IMR-90 (cell line): ENCODE measurements around the gene IL1B. TPM values are rescaled to one million over a fixed set of nuclear protein-coding genes. Genes with fewer than 3 reads are reported as not detected.

ENCODE experiments used
- ATAC-seq: fragments of 200-7000 bp; cut with Tn5 transposase; 2 replicates; pipeline ENCODE4 v1.9.1; 2020; ENCODE audit warnings: low read depth, mild to moderate bottlenecking, moderate library complexity
- BruUV-seq: library from RNA; stranded (reverse); fragments of 400-500 nt; replicated peaks from 2 replicates; lab custom pipeline; 2021; lab: Mats Ljungman, UMichigan
- CTCF ChIA-PET: fragments of 300-600 bp; formaldehyde crosslinking; extraction: SDS; loops from one replicate; lab custom pipeline; 2021; ENCODE audit warnings: antibody characterized with exemption; lab: Yijun Ruan, JAX
- POLR2A ChIA-PET: fragments of 300-600 bp; sonication (Branson Sonifier 250); formaldehyde crosslinking; loops from one replicate; lab custom pipeline; 2022; ENCODE audit warnings: antibody characterized with exemption; ENCODE audit not compliant: unreplicated experiment; lab: Charles Lee
- DNase-seq: peaks from one replicate; pipeline ENCODE4 v3.0.0; 2013
- H2AFZ ChIP-seq: replicated peaks from 2 replicates; pipeline ENCODE3; 2013; ENCODE audit warnings: low read length, mild to moderate bottlenecking; ENCODE audit not compliant: poor library complexity
- H2AK5ac ChIP-seq: 2 replicates; pipeline ENCODE4 v1.6.1; 2013; ENCODE audit warnings: low read depth, low read length, inconsistent platforms
- H2AK9ac ChIP-seq: replicated peaks from 2 replicates; pipeline ENCODE3; 2013; ENCODE audit warnings: mild to moderate bottlenecking, low read depth, low read length, moderate library complexity; ENCODE audit not compliant: poor library complexity
- H2BK120ac ChIP-seq: 2 replicates; pipeline ENCODE4 v1.6.1; 2013; ENCODE audit warnings: low read depth, low read length, inconsistent platforms
- H2BK15ac ChIP-seq: 3 replicates; pipeline ENCODE4 v1.6.1; 2013; ENCODE audit warnings: low read depth, low read length, inconsistent platforms
- H2BK20ac ChIP-seq: 2 replicates; pipeline ENCODE4 v1.6.1; 2013; ENCODE audit warnings: low read depth, mild to moderate bottlenecking, inconsistent platforms, low read length, moderate library complexity
- H2BK5ac ChIP-seq: 2 replicates; pipeline ENCODE4 v1.6.1; 2013; ENCODE audit warnings: mild to moderate bottlenecking, low read depth, low read length, inconsistent platforms; ENCODE audit not compliant: poor library complexity, severe bottlenecking
- H3K14ac ChIP-seq: replicated peaks from 2 replicates; pipeline ENCODE4 v1.6.1; 2013; ENCODE audit warnings: low read depth, low read length, inconsistent platforms
- H3K18ac ChIP-seq: 2 replicates; pipeline ENCODE4 v1.6.1; 2013; ENCODE audit warnings: low read depth, low read length, control low read depth
- H3K23ac ChIP-seq: 2 replicates; pipeline ENCODE4 v1.6.1; 2013; ENCODE audit warnings: low read depth, low read length, inconsistent platforms
- H3K27ac ChIP-seq: 2 replicates; pipeline ENCODE4 v1.5.1; 2013; ENCODE audit warnings: mild to moderate bottlenecking, control low read depth, low read length; ENCODE audit not compliant: insufficient read depth
- H3K27me3 ChIP-seq: 2 replicates; pipeline ENCODE4 v1.6.1; 2013; ENCODE audit warnings: low read length; ENCODE audit not compliant: control insufficient read depth, insufficient read depth
- H3K36me3 ChIP-seq: 2 replicates; pipeline ENCODE4 v1.6.1; 2013; ENCODE audit warnings: low read length, mixed read lengths; ENCODE audit not compliant: control insufficient read depth, insufficient read depth
- H3K4ac ChIP-seq: 2 replicates; pipeline ENCODE4 v1.6.1; 2013; ENCODE audit warnings: low read depth, low read length, inconsistent platforms
- H3K4me1 ChIP-seq: 2 replicates; pipeline ENCODE4 v1.6.1; 2013; ENCODE audit warnings: low read length, mixed read lengths; ENCODE audit not compliant: control insufficient read depth, insufficient read depth
- H3K4me2 ChIP-seq: 2 replicates; pipeline ENCODE4 v1.6.1; 2013; ENCODE audit warnings: low read depth, mild to moderate bottlenecking, control low read depth, low read length, moderate library complexity
- H3K4me3 ChIP-seq: 2 replicates; pipeline ENCODE4 v1.5.1; 2013; ENCODE audit warnings: low read depth, mild to moderate bottlenecking, control low read depth, low read length, moderate library complexity; ENCODE audit not compliant: insufficient read depth
- H3K56ac ChIP-seq: 2 replicates; pipeline ENCODE4 v1.6.1; 2013; ENCODE audit warnings: low read length, inconsistent platforms; ENCODE audit not compliant: insufficient read depth; ENCODE audit errors: extremely low read depth
- H3K79me1 ChIP-seq, 2 experiments: 2 replicates each; pipeline ENCODE4 v1.6.1; 2013; ENCODE audit warnings: low read length in 2 of 2, inconsistent platforms in 1 of 2, low read depth in 1 of 2
- H3K9ac ChIP-seq: 2 replicates; pipeline ENCODE4 v1.6.1; 2013; ENCODE audit warnings: low read depth, low read length, control low read depth
- H3K9me1 ChIP-seq: 2 replicates; pipeline ENCODE4 v1.6.1; 2013; ENCODE audit warnings: low read length, inconsistent platforms; ENCODE audit not compliant: insufficient read depth
- H3K9me3 ChIP-seq: 2 replicates; pipeline ENCODE4 v1.6.1; 2013; ENCODE audit warnings: low read length; ENCODE audit not compliant: control insufficient read depth, insufficient read depth
- H4K20me1 ChIP-seq: 2 replicates; pipeline ENCODE4 v1.6.1; 2013; ENCODE audit warnings: low read length, inconsistent platforms; ENCODE audit not compliant: insufficient read depth
- H4K5ac ChIP-seq: 2 replicates; pipeline ENCODE4 v1.6.1; 2013; ENCODE audit warnings: mild to moderate bottlenecking, low read depth, low read length, control low read depth
- H4K8ac ChIP-seq, 2 experiments: 2 replicates each; pipeline ENCODE4 v1.6.1; 2013; ENCODE audit warnings: low read depth in 2 of 2, low read length in 2 of 2, control low read depth in 1 of 2, inconsistent platforms in 1 of 2
- H4K91ac ChIP-seq: 2 replicates; pipeline ENCODE4 v1.6.1; 2013; ENCODE audit warnings: low read depth, low read length, inconsistent platforms; ENCODE audit not compliant: insufficient read depth
- BHLHE40 ChIP-seq: fragments of 150-350 bp; IDR thresholded peaks from 2 replicates; pipeline ENCODE4 v1.6.1; 2016; ENCODE audit warnings: mild to moderate bottlenecking, low read depth, low read length
- CEBPB ChIP-seq: IDR thresholded peaks from 2 replicates; pipeline ENCODE4 v1.6.1; 2012; ENCODE audit warnings: low read depth, low read length, improper control_type of control experiment
- CHD1 ChIP-seq: IDR thresholded peaks from 2 replicates; pipeline ENCODE4 v1.6.1; 2012; ENCODE audit warnings: low read depth, low read length, improper control_type of control experiment
- FOS ChIP-seq: fragments of 150-350 bp; IDR thresholded peaks from 2 replicates; pipeline ENCODE4 v1.6.1; 2016; ENCODE audit warnings: low read depth, low read length
- MAFK ChIP-seq: IDR thresholded peaks from 2 replicates; pipeline ENCODE4 v1.6.1; 2012; ENCODE audit warnings: low read depth, low read length, improper control_type of control experiment
- MAZ ChIP-seq: IDR thresholded peaks from 2 replicates; pipeline ENCODE4 v1.6.1; 2012; ENCODE audit warnings: low read depth, mild to moderate bottlenecking, low read length, improper control_type of control experiment, moderate library complexity, borderline replicate concordance
- MXI1 ChIP-seq: IDR thresholded peaks from 2 replicates; pipeline ENCODE4 v1.6.1; 2012; ENCODE audit warnings: low read depth, mild to moderate bottlenecking, low read length, moderate library complexity, borderline replicate concordance
- NFE2L2 ChIP-seq: fragments of 150-350 bp; IDR thresholded peaks from 2 replicates; pipeline ENCODE4 v1.6.1; 2016; ENCODE audit warnings: low read depth, mild to moderate bottlenecking, low read length
- POLR2A ChIP-seq: IDR thresholded peaks from 2 replicates; pipeline ENCODE4 v1.6.1; 2012; ENCODE audit warnings: mild to moderate bottlenecking, low read depth, low read length
- RAD21 ChIP-seq: IDR thresholded peaks from 2 replicates; pipeline ENCODE4 v1.6.1; 2012; ENCODE audit warnings: low read length, improper control_type of control experiment
- RCOR1 ChIP-seq: IDR thresholded peaks from 2 replicates; pipeline ENCODE4 v1.6.1; 2012; ENCODE audit warnings: mild to moderate bottlenecking, low read length, improper control_type of control experiment; ENCODE audit not compliant: insufficient replicate concordance
- RFX5 ChIP-seq: IDR thresholded peaks from 2 replicates; pipeline ENCODE4 v1.8.0; 2012; ENCODE audit warnings: low read depth, mild to moderate bottlenecking, low read length, moderate library complexity
- SMC3 ChIP-seq: fragments of 150-350 bp; IDR thresholded peaks from 2 replicates; pipeline ENCODE4 v1.6.1; 2016; ENCODE audit warnings: low read depth, mild to moderate bottlenecking, antibody characterized with exemption, low read length, moderate library complexity
- USF2 ChIP-seq: fragments of 150-350 bp; IDR thresholded peaks from 2 replicates; pipeline ENCODE4 v1.6.1; 2017; ENCODE audit warnings: mild to moderate bottlenecking, antibody characterized with exemption, low read length, low read depth
- dilution Hi-C: fragments of 300-500 bp; cut with HindIII; formaldehyde crosslinking; loops from one replicate; pipeline ENCODE4 v1.14.3; 2018; ENCODE audit warnings: low sequenced_read_pairs; ENCODE audit not compliant: unreplicated experiment
- in situ Hi-C: fragments of 300-500 bp; cut with MboI; formaldehyde crosslinking; loops from 3 replicates; pipeline ENCODE4 v1.14.3; 2019; ENCODE audit warnings: low sequenced_read_pairs, inconsistent platforms, mixed read lengths
- intact Hi-C: fragments of 100-400 bp; cut with micrococcal nuclease; formaldehyde crosslinking; loops from 2 replicates; pipeline ENCODE4 v1.10.0; 2022
- polyA plus RNA-seq, 3 experiments: library from polyadenylated mRNA; depleted of rRNA; stranded (reverse); fragments of >200 nt; gene quantifications; 2 replicates each; pipeline ENCODE4 v1.2.3, GENCODE V29; 2012; ENCODE audit warnings: low replicate concordance in 1 of 3
- total RNA-seq: library from RNA; depleted of rRNA; stranded (reverse); fragments of >200 nt; gene quantifications from 2 replicates; pipeline ENCODE4 v1.2.3, GENCODE V29; 2012
- TF ChIP-seq, protein P1 (sequence below): fragments of 150-350 bp; IDR thresholded peaks from 2 replicates; pipeline ENCODE4 v1.6.1; 2016; ENCODE audit warnings: low read depth, mild to moderate bottlenecking, low read length, moderate library complexity, borderline replicate concordance
- TF ChIP-seq, protein P2 (sequence below): conservative IDR thresholded peaks from 2 replicates; pipeline ENCODE4 v1.5.1; 2012; ENCODE audit warnings: mild to moderate bottlenecking, low read depth, low read length, improper control_type of control experiment

The IL1B gene
- total and polyA plus RNA-seq, 2 of the 4 experiments (the other 2 are of a cell fraction), result 3.0 to 4.4 TPM

- no peak overlapping the region for H2BK5ac ChIP-seq
- no peak overlapping the region for H2AK5ac ChIP-seq
- no peak overlapping the region for H4K91ac ChIP-seq
- H3K36me3 ChIP-seq, result no peaks in the 10 kb centered on the region; the same call in 1 of the 2 replicates
- POLR2A ChIA-PET, result no interaction called here
- H4K8ac ChIP-seq, result no peak overlapping the region
- no peak overlapping the region for H3K4me2 ChIP-seq
- no peak overlapping the region for H3K4me3 ChIP-seq
- no peak overlapping the region for H3K27ac ChIP-seq
- H2BK20ac ChIP-seq, result no peak overlapping the region
- ATAC-seq, result no peak
- CTCF ChIA-PET, result interaction anchor here (1.3 kb wide), 1 partner anchor 51 kb away, joined by 4 read pairs; no protein-coding TSS in a partner anchor
- peaks cover 1% of the 10 kb centered on the region; the same call in 1 of the 2 replicates for H3K9me1 ChIP-seq
- no peak overlapping the region for H2AFZ ChIP-seq
- no peak overlapping the region for H2BK15ac ChIP-seq
- no peak overlapping the region for H3K4ac ChIP-seq
- no peak overlapping the region for H3K18ac ChIP-seq
- DNase-seq, result no peak
- H3K27me3 ChIP-seq, result no peaks in the 10 kb centered on the region
- H4K20me1 ChIP-seq, result no peaks in the 10 kb centered on the region
- H3K4me1 ChIP-seq, result peaks cover 8% of the 10 kb centered on the region; the same call in 1 of the 2 replicates
- H4K5ac ChIP-seq, result no peak overlapping the region
- no peak overlapping the region for H2BK120ac ChIP-seq
- H3K9ac ChIP-seq, result no peak overlapping the region
- dilution Hi-C loops (no loop called here), intact Hi-C loops (no loop called here), in situ Hi-C loops (no loop called here)
- H3K9me3 ChIP-seq, result no peaks in the 10 kb centered on the region
- no TSS peak for BruUV-seq
- H3K56ac ChIP-seq, result no peak overlapping the region
- no peak overlapping the region for H3K14ac ChIP-seq
- no peak overlapping the region for H3K23ac ChIP-seq
- H3K79me1 ChIP-seq, result peaks cover 0 to 5% of the 10 kb centered on the region in 2 experiments; a peak in 1 of 4 replicates
- no peak overlapping the region for H2AK9ac ChIP-seq
- TF ChIP-seq RAD21, result no peak
- TF ChIP-seq SMC3, result no peak
- no peak for TF ChIP-seq BHLHE40
- no peak for TF ChIP-seq MAZ
- no peak for TF ChIP-seq MXI1
- no peak for TF ChIP-seq POLR2A
- no peak for TF ChIP-seq CHD1
- no peak for TF ChIP-seq MAFK
- no peak for TF ChIP-seq RFX5
- TF ChIP-seq RCOR1, result no peak
- TF ChIP-seq NFE2L2, result no peak
- no peak for TF ChIP-seq FOS
- TF ChIP-seq, protein P1, sequence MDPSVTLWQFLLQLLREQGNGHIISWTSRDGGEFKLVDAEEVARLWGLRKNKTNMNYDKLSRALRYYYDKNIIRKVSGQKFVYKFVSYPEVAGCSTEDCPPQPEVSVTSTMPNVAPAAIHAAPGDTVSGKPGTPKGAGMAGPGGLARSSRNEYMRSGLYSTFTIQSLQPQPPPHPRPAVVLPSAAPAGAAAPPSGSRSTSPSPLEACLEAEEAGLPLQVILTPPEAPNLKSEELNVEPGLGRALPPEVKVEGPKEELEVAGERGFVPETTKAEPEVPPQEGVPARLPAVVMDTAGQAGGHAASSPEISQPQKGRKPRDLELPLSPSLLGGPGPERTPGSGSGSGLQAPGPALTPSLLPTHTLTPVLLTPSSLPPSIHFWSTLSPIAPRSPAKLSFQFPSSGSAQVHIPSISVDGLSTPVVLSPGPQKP, result no peak
- TF ChIP-seq, protein P2, sequence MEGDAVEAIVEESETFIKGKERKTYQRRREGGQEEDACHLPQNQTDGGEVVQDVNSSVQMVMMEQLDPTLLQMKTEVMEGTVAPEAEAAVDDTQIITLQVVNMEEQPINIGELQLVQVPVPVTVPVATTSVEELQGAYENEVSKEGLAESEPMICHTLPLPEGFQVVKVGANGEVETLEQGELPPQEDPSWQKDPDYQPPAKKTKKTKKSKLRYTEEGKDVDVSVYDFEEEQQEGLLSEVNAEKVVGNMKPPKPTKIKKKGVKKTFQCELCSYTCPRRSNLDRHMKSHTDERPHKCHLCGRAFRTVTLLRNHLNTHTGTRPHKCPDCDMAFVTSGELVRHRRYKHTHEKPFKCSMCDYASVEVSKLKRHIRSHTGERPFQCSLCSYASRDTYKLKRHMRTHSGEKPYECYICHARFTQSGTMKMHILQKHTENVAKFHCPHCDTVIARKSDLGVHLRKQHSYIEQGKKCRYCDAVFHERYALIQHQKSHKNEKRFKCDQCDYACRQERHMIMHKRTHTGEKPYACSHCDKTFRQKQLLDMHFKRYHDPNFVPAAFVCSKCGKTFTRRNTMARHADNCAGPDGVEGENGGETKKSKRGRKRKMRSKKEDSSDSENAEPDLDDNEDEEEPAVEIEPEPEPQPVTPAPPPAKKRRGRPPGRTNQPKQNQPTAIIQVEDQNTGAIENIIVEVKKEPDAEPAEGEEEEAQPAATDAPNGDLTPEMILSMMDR, result no peak
- TF ChIP-seq CEBPB, result no peak
- TF ChIP-seq USF2, result no peak
Observed at GRCh38 chr2:112833976-112834375, 2.6 kb downstream of the IL1B start.
